ENCODE data around the gene C11orf97.
"Not testable (repeated sequence)": the region's sequence is repeated elsewhere in the genome, so short reads cannot be mapped to it uniquely, and the experiment has no call there.

Gene C11orf97

DNA sequence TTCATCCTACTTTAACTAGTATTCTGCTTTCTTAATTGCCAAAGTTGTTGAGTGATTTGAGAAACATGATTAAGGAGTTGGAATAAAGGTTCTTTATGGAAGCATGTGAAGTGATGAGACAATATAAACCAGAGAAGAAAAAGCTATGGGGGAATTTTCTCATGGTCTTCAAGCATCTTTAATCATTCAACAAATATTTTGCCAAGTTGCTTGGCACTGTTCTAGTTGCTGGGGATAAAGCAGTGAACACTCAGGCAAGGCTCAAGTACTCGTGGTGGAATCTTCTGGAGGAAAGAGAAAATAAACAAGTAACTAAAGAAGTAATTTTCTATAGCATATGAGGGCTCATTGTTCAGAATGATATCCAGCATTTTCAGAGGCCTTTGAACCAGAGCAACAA lies 45.7 kb downstream of the C11orf97 start:
- DNase-seq: peak; percentile 66

DNA sequence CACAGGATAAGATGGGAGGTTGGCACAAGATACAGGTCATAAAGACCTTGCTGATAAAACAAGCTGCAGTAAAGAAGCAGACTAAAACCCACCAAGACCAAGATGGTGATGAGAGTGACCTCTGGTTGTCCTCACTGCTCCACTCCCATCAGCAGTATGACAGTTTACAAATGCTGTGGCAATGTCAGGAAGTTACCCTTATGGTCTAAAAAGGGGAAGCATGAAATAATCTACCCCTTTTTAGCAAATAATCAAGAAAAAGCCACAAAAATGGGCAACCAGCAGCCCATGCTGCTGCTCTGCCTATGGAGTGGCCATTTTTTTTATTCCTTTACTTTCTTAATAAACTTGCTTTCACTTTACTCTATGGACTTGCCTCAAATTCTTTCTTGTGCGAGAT lies 46.2 kb downstream of the C11orf97 start:
- no peak for DNase-seq

DNA sequence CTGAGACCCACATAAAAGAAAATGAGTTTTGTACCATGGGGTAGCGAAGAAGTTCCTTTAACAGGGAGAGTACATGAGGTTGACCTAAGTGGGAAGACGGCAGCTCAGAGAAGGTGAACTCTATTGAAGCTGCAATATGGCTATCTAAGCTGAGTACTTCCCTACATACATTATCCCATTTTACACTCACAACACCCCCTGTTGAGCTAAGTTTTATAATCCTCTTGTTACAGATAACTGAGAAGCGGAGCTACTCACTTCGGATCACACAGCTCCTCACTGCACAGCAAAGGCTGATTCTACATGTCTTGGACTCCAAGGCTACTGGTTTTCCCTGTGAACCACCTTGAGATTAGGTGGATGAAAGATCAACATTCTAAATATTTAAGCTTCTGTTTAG lies 46.7 kb downstream of the C11orf97 start:
- DNase-seq: no peak

DNA sequence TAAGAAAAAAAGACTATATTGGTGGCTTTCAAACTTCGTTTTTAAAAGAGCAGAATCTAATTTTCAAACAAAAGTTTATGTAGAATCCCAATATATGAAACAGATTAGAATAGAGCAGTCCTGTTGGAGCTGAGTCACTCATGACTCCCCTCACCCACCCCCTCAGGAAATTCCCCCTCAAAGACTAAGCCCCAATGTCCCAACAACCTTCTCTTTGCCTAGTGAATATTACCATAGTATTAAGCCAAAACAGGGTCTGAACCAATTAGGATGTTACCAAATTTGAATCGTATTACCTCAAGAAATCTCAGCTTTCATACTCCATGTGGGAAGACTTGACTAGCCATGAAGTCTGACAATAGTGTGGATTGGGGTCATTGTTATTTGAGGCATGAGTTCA lies 47.1 kb downstream of the C11orf97 start:
- DNase-seq: no peak

DNA sequence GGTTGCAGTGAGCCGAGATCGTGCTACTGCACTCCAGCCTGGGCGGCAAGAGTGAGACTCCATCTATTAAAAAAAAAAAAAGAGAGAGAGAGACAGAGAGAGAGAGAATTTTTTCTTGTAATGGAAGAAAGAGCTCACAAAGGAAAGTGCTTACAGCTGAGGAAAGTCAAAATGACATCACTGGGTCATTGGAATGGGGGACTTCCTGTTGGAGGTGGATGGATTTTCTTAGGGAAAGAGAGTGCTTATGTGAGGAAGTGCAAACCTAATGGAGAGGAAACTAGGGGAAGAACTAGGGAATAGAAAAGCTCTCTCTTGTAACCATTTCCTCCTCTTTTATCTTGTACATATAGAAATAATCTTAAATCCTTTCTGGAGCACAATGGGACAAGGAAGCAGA lies 48.6 kb downstream of the C11orf97 start:
- peak; percentile 19 for DNase-seq

DNA sequence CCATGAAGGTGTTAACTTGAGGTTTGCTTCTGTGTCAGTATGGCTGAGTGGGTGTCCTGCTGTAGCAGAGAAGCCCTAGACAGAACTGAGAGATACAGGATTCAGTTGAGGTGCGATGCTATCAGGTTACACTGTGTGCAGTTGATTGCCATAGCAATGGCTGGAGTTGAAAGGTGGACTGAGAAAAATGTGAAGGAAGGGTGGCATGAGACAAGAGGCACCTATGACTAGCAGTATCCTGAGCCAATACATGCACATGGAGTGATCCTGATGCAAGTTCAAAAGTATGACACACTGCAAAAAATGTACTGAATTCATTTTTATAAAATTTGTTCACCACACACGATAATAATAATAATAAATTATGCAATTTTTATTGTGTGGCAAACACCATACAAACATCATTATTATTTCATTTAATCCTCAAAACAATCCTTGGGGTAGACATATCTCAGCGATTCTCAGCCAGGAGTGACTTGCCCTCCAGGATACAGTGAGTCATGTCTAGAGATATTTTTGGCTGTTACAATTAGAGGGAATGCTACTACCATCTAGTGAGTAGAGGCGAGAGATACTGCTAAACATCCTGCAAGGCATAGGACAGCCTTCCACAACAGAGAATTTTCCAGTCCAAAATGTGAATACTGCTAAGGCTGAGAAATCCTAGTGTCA lies 51.1 kb downstream of the C11orf97 start:
- DNase-seq: peak; percentile 81

DNA sequence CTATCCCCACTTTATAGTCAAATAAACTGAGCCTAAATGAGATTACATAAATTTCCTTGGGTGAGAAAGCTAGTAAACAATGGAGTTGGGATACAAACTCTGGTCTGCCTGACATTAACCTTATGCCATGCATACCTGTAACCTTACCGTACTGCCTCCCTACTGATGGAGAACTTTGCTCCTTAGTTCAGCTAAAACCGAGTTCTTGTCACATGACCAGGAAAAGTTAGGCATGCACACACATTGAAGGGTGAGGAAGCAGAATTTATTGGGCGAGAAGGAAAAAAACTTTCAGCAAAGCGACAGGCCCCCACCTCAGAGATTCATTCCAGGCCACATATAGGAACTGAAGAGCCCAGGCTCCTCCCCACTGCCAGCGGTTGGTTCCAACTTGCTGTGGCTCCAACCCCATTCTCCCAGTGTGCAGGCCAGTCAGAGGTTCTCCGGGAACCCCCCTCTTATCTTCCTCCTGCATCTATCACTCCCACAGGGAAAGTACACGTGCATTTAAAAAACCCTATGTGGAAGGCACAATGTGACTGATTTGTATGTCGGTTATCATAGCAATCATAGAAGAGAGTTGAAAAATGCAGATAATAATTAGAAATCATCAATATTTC lies 51.7 kb downstream of the C11orf97 start:
- no peak for DNase-seq

DNA sequence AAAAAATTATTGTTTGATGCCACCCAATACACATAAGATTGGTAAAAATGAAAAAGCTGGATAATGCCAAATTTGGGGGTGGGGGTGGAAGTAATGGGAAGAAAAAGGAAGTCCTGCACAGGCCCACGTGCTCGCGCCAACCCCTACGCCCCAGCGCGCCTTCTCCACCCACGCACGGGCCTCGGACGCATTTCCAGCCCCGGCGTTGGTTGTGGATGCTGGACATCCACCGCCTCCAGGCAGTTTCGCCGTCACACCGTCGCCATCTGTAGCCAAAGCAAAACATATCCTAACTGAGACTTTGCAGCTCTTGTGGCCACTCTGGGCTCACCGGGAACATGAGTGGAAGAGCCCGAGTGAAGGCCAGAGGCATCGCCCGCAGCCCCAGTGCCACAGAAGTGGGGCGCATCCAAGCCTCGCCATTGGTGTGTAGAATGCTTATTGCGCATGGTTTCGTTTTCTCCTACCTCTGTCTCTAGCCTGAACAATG lies 55.0 kb downstream of the C11orf97 start, which contains the start of gene PIWIL4:
TSS of gene PIWIL4 (plus strand) at position 188 of the 490 bp plus-strand sequence. CDS start at position 339, 151 bp downstream.
- DNase-seq: no peak

DNA sequence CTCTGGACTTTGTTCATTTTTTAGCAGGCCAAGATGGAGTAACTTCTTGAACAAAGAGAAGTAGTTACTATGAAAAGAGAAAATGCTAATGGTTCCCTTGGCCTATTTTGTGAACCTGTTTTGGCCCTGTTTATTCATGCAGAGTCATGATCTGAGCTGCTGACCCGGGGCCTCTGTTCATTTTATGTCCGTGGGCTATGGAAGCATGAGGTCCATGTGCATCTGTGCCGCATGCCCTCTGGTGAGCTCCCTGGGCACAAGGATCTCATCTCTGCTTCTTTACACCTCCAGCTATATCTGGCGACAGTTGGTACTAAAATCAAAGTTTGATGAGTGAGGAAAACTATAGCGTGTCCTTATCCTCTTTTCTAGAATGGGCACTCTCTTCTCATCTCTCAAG lies 55.9 kb downstream of the C11orf97 start:
- no peak for DNase-seq

DNA sequence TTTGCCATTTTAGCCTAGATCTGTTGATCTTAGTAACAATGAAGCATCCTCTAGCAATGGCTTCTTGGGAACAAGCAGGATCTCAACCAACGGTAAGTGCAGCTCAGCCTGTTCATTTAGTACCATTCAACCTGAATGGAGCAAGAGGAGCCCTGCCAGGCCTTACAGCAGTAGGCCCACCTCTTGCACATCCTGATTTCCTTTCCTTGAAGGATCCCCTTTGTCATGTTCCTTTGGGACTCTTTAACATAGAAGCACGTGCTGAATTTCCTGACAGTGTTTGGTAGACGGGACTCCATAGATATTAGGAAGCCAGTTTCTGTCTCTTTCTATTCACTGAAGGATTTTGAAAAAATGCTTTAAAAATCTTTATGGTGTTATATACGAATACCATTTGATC lies 56.5 kb downstream of the C11orf97 start:
- DNase-seq: no peak

DNA sequence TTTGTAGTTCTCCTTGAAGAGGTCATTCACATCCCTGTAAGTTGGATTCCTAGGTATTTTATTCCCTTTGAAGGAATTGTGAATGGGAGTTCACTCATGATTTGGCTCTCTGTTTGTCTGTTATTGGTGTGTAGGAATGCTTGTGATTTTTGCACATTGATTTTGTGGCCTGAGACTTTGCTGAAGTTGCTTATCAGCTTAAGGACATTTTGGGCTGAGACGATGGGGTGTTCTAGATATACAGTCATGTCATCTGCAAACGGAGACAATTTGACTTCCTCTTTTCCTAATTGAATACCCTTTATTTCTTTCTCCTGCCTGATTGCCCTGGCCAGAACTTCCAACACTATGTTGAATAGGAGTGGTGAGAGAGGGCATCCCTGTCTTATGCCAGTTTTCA lies 60.7 kb downstream of the C11orf97 start:
- DNase-seq: not testable (repeated sequence)

DNA sequence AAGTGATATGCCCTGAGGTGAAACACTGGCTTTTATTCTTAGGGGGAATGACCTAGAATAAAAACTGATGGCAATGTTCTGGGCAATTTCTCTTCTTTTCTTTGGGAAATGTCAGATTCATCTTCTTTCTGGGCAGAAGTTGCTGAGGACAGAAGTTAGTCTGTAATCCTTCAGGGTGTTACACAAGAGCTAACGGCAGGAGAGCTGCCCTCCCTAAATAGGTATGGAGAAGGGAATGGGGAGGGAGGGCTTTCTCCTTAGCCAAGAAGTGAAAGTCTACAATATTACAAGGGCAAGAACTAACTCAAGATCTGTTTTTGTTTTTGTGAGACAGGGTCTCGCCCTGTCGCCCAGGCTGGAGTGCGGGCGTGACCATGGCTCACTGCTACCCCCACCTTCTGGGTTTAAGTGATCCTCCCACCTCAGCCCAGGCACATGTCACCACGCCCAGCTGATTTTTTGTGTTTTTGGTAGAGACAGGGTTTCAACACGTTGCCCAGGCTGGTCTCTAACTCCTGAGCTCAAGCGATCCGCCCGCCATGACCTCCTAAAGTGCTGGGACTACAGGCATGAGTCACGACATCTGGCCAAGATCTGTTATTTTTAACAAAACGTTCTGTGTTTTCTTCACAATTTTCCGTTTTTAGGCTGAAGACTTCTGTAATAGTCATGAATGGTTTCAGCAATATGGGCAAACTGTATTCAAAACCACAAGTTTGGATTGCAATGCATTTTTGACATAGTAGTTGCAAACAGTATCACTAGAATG lies 62.1 kb downstream of the C11orf97 start:
- peak; percentile 89 for DNase-seq

DNA sequence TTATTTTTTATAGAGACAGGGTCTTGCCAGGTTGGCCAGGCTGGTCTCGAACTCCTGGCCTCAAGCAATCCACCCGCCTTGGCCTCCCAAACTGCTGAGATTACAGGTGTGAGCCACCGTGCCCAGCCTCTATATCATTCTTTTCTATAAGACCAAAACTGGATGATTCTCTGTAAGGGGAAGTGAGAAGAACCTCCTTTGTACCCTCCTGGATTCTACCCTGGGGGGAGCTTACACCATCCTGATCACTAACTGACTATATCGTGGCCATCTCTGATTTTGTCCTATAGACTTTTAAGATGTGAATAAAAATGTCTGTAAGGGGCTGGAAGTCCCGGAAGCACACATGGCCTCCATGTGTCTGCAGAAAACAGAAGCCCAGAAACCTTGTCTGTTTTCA lies 64.0 kb downstream of the C11orf97 start:
- DNase-seq: no peak

DNA sequence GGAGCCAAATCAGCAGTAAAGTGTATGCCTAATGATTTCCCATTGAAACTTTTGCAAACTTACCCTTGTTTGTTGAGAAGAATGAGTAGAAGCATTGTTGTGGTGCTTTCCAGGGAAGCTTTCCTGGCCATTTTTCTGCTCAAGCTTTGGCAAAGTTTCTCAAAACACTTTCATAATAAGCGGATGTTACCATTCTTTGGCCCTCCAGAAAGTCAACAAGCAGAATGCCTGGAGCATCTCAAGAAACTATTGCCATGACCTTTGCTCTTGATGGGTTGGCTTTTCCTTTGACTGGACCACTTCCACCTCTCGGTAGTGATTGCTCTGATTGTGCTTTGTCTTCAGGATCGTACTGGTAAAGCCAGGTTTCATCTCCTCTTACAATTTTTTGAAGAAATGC lies 65.6 kb downstream of the C11orf97 start:
- no peak for DNase-seq

All from fibroblast of skin of scalp (primary cell).